Natural killer cell (primary cell): Measurements from ENCODE around the gene SULT1E1. TPM values are rescaled to one million over a fixed set of nuclear protein-coding genes. Genes with fewer than 3 reads are reported as not detected.

Experiments used
- ATAC-seq, 3 donors: fragments of 150-1000 bp in 2 of 3; fragments of 200-7000 bp in 1 of 3; cut with Tn5 transposase; 1 replicate in 1 of 3; 2 replicates in 2 of 3; pipeline ENCODE4 v1.10.0; 2021; ENCODE audit warnings: mild to moderate bottlenecking in 2 of 3, moderate library complexity in 2 of 3
- DNase-seq, 2 donors: peaks; one replicate each; pipeline versions ENCODE4 v3.0.0 to v3.0.0-alpha.2; 2013 to 2021; ENCODE audit warnings: mixed read lengths in 1 of 2
- H3K27ac ChIP-seq: one replicate; pipeline ENCODE4 v1.5.1; 2013; ENCODE audit warnings: mild to moderate bottlenecking, low read length
- H3K27me3 ChIP-seq: one replicate; pipeline ENCODE4 v1.6.1; 2013; ENCODE audit warnings: low read length; ENCODE audit not compliant: control insufficient read depth, insufficient read depth
- H3K36me3 ChIP-seq: one replicate; pipeline ENCODE4 v1.6.1; 2013; ENCODE audit warnings: low read length; ENCODE audit not compliant: control insufficient read depth, insufficient read depth
- H3K4me1 ChIP-seq: one replicate; pipeline ENCODE4 v1.6.1; 2013; ENCODE audit warnings: low read length; ENCODE audit not compliant: control insufficient read depth, insufficient read depth
- H3K4me3 ChIP-seq: one replicate; pipeline ENCODE4 v1.5.1; 2013; ENCODE audit warnings: low read length
- H3K9me3 ChIP-seq: one replicate; pipeline ENCODE4 v1.6.1; 2013; ENCODE audit warnings: low read length; ENCODE audit not compliant: control insufficient read depth, insufficient read depth
- H3K27ac Mint-ChIP-seq, 2 donors: one replicate each; pipeline ENCODE4 v1.8.0; 2022; ENCODE audit warnings: mild to moderate bottlenecking in 2 of 2, mixed read lengths in 2 of 2, moderate library complexity in 1 of 2
- H3K27me3 Mint-ChIP-seq, 2 donors: one replicate each; pipeline ENCODE4 v1.8.0; 2022; ENCODE audit warnings: low read depth in 2 of 2, mixed read lengths in 2 of 2
- H3K36me3 Mint-ChIP-seq: one replicate; pipeline ENCODE4 v1.8.0; 2022; ENCODE audit warnings: mixed read lengths
- H3K4me1 Mint-ChIP-seq, 2 donors: one replicate each; pipeline ENCODE4 v1.8.0; 2022; ENCODE audit warnings: mixed read lengths in 2 of 2
- H3K4me3 Mint-ChIP-seq: one replicate; pipeline ENCODE4 v1.8.0; 2022; ENCODE audit warnings: mild to moderate bottlenecking, moderate library complexity, mixed read lengths
- H3K9me3 Mint-ChIP-seq, 2 donors: one replicate each; pipeline ENCODE4 v1.8.0; 2022; ENCODE audit warnings: mixed read lengths in 2 of 2
- WGBS: methylation state at CpG from one replicate; pipeline ENCODE4 v1.1.7; 2013; ENCODE audit warnings: missing lambda C conversion rate; ENCODE audit not compliant: insufficient coverage; 5-methylcytosine and 5-hydroxymethylcytosine counted together
- intact Hi-C: fragments of 100-400 bp; cut with micrococcal nuclease; formaldehyde crosslinking; loops from one replicate; pipeline ENCODE4 v1.14.2; 2022
- total RNA-seq, 4 donors: library from RNA; stranded (reverse); fragments of 120-200 nt in 1 of 4; gene quantifications; one replicate each; pipeline versions ENCODE4 v1.2.3 to v1.2.4, GENCODE V29; 2013 to 2022
- TF ChIP-seq, protein P1 (sequence below): fragments of 200-600 bp; IDR thresholded peaks from one replicate; pipeline ENCODE4 v1.8.0; 2022; ENCODE audit warnings: antibody characterized with exemption

SULT1E1 gene
- total RNA-seq, 3 donors from 2014 or later (not counting 1 experiment from before 2014, with no cell fraction given), result not detected

DNA sequence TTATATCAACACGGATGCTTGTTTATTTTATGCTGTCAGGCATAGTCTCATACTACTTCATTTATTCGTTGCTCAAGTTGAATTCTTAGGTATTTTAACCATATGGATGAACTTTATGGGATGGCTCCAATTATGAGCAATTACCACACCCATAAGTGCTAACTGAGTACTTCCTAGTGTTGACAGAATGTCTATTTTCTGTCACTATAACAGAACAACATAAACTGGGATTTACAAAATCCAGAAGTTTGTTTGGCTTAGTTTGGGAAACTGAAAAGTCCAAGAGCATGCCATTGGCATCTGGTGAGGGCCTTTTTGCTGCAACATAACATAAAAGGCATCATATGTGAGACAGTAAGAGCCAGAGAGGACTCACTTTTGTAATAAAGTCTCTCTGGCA is 21.0 kb downstream of the SULT1E1 start:
- Mint-ChIP-seq H3K4me1 (peaks cover 12% of the 10 kb centered on the region in 2 donors), H3K4me3 (no peak overlapping the region), H3K9me3 (no peaks in the 10 kb centered on the region), H3K27ac (no peak overlapping the region), H3K27me3 (no peaks in the 10 kb centered on the region), H3K36me3 (no peaks in the 10 kb centered on the region)
- Histone ChIP-seq H3K36me3 (no peaks in the 10 kb centered on the region), H3K9me3 (no peaks in the 10 kb centered on the region), H3K27me3 (no peaks in the 10 kb centered on the region), H3K4me3 (no peak overlapping the region), H3K27ac (no peak overlapping the region), H3K4me1 (no peaks in the 10 kb centered on the region)
- TF ChIP-seq, protein P1, sequence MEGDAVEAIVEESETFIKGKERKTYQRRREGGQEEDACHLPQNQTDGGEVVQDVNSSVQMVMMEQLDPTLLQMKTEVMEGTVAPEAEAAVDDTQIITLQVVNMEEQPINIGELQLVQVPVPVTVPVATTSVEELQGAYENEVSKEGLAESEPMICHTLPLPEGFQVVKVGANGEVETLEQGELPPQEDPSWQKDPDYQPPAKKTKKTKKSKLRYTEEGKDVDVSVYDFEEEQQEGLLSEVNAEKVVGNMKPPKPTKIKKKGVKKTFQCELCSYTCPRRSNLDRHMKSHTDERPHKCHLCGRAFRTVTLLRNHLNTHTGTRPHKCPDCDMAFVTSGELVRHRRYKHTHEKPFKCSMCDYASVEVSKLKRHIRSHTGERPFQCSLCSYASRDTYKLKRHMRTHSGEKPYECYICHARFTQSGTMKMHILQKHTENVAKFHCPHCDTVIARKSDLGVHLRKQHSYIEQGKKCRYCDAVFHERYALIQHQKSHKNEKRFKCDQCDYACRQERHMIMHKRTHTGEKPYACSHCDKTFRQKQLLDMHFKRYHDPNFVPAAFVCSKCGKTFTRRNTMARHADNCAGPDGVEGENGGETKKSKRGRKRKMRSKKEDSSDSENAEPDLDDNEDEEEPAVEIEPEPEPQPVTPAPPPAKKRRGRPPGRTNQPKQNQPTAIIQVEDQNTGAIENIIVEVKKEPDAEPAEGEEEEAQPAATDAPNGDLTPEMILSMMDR, result no peak
- intact Hi-C loops, result no loop called here
- no CpG with 5 or more reads among the region's 2 CpGs for WGBS
- DNase-seq, result no peak
- no peak for ATAC-seq

DNA sequence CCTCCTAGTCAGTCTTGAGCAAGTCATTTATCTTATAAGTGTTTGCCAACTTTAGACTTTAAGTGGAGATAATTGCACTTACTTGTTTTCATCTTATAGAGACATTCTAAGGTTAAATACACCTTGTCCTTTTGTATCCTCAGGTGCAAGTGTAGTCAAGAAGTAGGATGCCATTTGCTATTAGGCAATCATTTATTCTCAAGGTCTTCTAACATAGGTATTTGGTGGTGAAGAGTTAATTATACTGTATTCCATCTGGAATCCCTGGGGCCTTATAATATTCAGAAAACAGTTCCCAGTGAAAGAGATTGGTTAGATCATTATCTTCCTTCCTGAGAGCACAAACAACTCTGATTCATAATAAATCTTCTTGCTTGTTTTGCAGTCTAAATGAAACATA is 23.7 kb downstream of the SULT1E1 start:
- TF ChIP-seq, protein P1, result no peak
- no peaks in the 10 kb centered on the region for H3K9me3 ChIP-seq
- Mint-ChIP-seq H3K36me3 (no peaks in the 10 kb centered on the region), H3K4me1 (peaks cover 9% of the 10 kb centered on the region in 2 donors), H3K27me3 (no peaks in the 10 kb centered on the region), H3K27ac (no peak overlapping the region), H3K9me3 (no peaks in the 10 kb centered on the region), H3K4me3 (no peak overlapping the region)
- no peaks in the 10 kb centered on the region for H3K36me3 ChIP-seq
- H3K27me3 ChIP-seq, result no peaks in the 10 kb centered on the region
- no peak overlapping the region for H3K27ac ChIP-seq
- peaks cover 13% of the 10 kb centered on the region for H3K4me1 ChIP-seq
- ATAC-seq (no peak), DNase-seq (no peak)
- no peak overlapping the region for H3K4me3 ChIP-seq
- intact Hi-C loops, result no loop called here

DNA sequence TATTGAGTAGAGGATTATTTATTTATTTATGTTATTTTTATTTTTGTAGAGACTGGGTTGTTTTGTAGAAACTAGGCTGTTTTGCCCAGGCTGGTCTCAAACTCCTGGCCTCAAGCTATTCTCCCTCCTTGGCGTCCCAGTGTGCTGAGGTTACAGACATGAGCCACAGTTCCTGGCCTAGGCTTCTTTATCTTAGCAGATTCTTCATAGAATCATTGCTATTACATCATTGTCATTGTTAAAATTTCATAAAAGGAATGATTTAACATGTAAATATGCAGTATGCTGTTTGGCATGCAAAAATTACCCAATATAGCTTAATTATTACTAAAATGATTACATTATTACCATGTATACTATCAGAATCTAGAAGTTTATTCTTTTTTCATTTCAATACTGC is 24.2 kb downstream of the SULT1E1 start:
- H3K4me1 Mint-ChIP-seq, result peaks cover 14% of the 10 kb centered on the region in 2 donors
- 91% methylated on average over 1 of the region's 1 CpG for WGBS
- H3K4me3 ChIP-seq, result no peak overlapping the region
- H3K4me1 ChIP-seq, result peaks cover 18% of the 10 kb centered on the region
- no peaks in the 10 kb centered on the region for H3K36me3 ChIP-seq
- H3K9me3 ChIP-seq, result no peaks in the 10 kb centered on the region
- no peaks in the 10 kb centered on the region for H3K9me3 Mint-ChIP-seq
- H3K36me3 Mint-ChIP-seq, result no peaks in the 10 kb centered on the region
- no peak overlapping the region for H3K27ac ChIP-seq
- DNase-seq (no peak), ATAC-seq (no peak)
- intact Hi-C loops, result no loop called here
- no peaks in the 10 kb centered on the region for H3K27me3 ChIP-seq
- no peaks in the 10 kb centered on the region for H3K27me3 Mint-ChIP-seq
- no peak overlapping the region for H3K27ac Mint-ChIP-seq
- H3K4me3 Mint-ChIP-seq, result no peak overlapping the region
- TF ChIP-seq, protein P1, result no peak

DNA sequence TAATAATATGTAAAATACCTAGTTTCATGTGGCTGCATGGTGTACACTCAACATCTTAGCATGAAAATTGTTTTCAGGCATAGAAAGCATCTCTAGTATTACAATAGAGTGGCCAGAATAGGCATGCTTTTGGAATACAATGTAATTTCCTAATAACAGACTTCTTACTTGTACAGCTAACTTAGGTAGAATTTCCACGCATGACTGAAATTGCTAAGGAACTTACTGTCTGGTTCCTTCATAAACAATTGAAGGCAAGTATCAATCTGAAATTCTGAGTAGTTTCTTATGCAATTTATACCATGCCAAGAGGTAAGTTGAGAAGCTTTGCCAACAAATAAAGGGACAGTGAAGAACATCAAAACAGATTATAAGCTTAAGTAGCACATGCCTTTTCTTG is 26.7 kb downstream of the SULT1E1 start:
- Mint-ChIP-seq H3K27me3 (no peaks in the 10 kb centered on the region), H3K4me3 (no peak overlapping the region), H3K9me3 (no peaks in the 10 kb centered on the region), H3K27ac (no peak overlapping the region), H3K4me1 (peaks cover 22 to 24% of the 10 kb centered on the region in 2 donors), H3K36me3 (no peaks in the 10 kb centered on the region)
- 100% methylated on average over 1 of the region's 1 CpG for WGBS
- no peaks in the 10 kb centered on the region for H3K27me3 ChIP-seq
- H3K4me3 ChIP-seq, result no peak overlapping the region
- ATAC-seq, result no peak
- intact Hi-C loops, result no loop called here
- DNase-seq, result no peak
- TF ChIP-seq, protein P1, result no peak
- no peak overlapping the region for H3K27ac ChIP-seq
- H3K36me3 ChIP-seq, result no peaks in the 10 kb centered on the region
- H3K4me1 ChIP-seq, result peaks cover 24% of the 10 kb centered on the region
- no peaks in the 10 kb centered on the region for H3K9me3 ChIP-seq
